ENCODE results near the gene SESN1.

DNA sequence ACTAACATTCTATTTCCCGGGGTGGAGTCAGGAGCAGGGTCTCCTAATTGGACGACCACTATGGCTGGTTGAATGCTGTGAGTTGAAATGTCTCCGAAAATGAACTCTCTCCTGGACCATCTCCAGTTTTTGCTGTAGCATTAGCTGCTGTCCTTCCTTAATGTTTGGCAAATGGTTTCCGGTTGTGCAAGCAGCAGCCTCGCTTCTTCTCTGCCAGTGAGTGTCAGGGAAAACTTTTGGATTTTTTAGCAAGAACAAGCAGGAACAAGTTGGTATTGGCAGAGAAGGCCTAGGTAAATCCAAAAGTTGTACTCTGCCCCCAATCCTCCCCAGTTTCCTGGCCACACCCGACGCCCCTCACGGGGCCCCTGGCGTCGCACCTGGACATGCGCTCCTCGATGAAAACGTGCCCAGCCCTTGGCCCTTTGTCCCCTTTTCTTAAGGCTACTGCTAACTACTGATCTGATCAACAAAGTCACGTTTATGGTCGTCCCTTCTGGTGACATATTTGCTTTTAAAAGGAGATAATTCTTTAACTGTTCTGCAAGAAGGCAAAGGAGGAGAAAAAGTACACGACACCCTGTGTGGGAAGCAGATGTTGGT lies 143.2 kb downstream of the SESN1 start:
- TF ChIP-seq, protein P1, sequence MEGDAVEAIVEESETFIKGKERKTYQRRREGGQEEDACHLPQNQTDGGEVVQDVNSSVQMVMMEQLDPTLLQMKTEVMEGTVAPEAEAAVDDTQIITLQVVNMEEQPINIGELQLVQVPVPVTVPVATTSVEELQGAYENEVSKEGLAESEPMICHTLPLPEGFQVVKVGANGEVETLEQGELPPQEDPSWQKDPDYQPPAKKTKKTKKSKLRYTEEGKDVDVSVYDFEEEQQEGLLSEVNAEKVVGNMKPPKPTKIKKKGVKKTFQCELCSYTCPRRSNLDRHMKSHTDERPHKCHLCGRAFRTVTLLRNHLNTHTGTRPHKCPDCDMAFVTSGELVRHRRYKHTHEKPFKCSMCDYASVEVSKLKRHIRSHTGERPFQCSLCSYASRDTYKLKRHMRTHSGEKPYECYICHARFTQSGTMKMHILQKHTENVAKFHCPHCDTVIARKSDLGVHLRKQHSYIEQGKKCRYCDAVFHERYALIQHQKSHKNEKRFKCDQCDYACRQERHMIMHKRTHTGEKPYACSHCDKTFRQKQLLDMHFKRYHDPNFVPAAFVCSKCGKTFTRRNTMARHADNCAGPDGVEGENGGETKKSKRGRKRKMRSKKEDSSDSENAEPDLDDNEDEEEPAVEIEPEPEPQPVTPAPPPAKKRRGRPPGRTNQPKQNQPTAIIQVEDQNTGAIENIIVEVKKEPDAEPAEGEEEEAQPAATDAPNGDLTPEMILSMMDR (IDR thresholded peaks at IDR 0.05; ENCODE audit: insufficient read depth, low read length), result no peak
- TF ChIP-seq POLR2AphosphoS5 (IDR thresholded peaks at IDR 0.05; ENCODE audit: low read depth), result no peak

Data from HL-60 (cell line).